ENCODE data around the gene ANKRD40CL. TPM values are rescaled to one million over a fixed set of nuclear protein-coding genes. Genes with fewer than 3 reads are reported as not detected.

Gene ANKRD40CL
- total and polyA plus RNA-seq, 4 donors: 0.26 to 23.0 TPM; not detected in 2

DNA sequence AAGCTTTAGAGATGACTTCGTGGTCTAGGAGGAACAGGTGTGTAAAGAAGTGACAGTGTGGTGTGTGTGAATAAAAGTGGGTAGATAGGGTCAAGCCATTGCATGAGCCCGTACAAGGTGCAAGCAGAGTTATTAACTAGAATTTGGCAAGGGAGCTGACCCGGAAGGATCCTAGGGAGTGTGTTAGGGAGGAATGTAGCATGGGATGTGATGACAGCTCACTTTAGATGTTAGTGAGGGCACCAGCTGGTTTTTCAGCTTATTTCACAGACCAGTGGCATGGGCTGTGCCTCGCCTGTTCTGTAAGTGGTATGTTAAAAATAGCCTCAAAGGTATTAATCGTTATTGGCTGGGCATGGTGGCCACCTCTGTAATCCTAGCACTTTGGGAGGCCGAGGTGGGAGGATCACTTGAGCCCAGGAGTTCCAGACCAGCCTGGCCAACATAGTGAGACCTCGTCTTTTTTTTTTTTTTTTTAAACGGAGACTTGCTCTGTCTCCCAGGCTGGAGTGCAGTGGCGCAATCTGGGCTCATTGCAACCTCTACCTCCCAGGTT is 8.3 kb downstream of the ANKRD40CL start:
- WGBS, 2 donors: 52 to 60% methylated on average over 9 of the region's 9 CpGs
- intact Hi-C loops (cut with DNase I): no loop called here
- DNase-seq (no peak), ATAC-seq (ENCODE audit: low FRiP score) (no peak)
- no peaks in the 10 kb centered on the region for H3K36me3 ChIP-seq (ENCODE audit: control insufficient read depth in 1 of 2, insufficient read depth in 2 of 2, low read length in 1 of 2)
- no peaks in the 10 kb centered on the region for H3K4me1 ChIP-seq (ENCODE audit: control insufficient read depth in 1 of 2, insufficient read depth in 2 of 2, low read length in 2 of 2)
- H3K27me3 ChIP-seq (ENCODE audit: control insufficient read depth in 1 of 2, insufficient read depth in 2 of 2, low read length in 1 of 2): no peaks in the 10 kb centered on the region
- H3K27ac ChIP-seq (ENCODE audit: low read depth in 1 of 2, low read length in 2 of 2): no peak overlapping the region
- no peaks in the 10 kb centered on the region for H3K9me3 ChIP-seq (ENCODE audit: control insufficient read depth, low read length)
- H3K4me3 ChIP-seq (ENCODE audit: low read length in 2 of 2): no peak overlapping the region

DNA sequence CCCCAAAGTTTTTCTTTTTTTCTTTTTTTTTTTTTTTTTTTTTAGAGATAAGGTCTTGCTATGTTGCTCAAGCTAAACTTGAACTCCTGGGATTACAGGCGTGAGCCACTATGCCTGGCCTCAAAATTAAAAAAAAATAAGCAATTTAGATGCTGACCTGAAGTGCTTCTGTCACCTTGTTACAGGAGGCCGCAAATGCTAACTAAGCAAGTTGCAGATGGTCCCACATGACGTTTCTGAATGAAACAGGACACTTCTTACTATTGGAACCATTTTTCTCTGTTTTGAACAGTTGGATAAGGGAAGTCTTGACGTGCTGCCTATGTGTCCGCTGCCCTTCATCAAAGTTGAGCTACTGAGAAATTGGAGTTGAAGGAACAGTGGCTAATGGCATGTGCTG is 8.8 kb downstream of the ANKRD40CL start:
- Histone ChIP-seq H3K27ac (ENCODE audit: low read depth in 1 of 2, low read length in 2 of 2) (no peak overlapping the region), H3K4me1 (ENCODE audit: control insufficient read depth in 1 of 2, insufficient read depth in 2 of 2, low read length in 2 of 2) (no peaks in the 10 kb centered on the region), H3K36me3 (ENCODE audit: control insufficient read depth in 1 of 2, insufficient read depth in 2 of 2, low read length in 1 of 2) (no peaks in the 10 kb centered on the region), H3K4me3 (ENCODE audit: low read length in 2 of 2) (no peak overlapping the region), H3K9me3 (ENCODE audit: control insufficient read depth, low read length) (no peaks in the 10 kb centered on the region), H3K27me3 (ENCODE audit: control insufficient read depth in 1 of 2, insufficient read depth in 2 of 2, low read length in 1 of 2) (no peaks in the 10 kb centered on the region)
- intact Hi-C loops (cut with DNase I): no loop called here
- 44 to 58% methylated on average over 5 of the region's 5 CpGs for WGBS, 2 donors
- ATAC-seq (ENCODE audit: low FRiP score) (no peak), DNase-seq (no peak)

DNA sequence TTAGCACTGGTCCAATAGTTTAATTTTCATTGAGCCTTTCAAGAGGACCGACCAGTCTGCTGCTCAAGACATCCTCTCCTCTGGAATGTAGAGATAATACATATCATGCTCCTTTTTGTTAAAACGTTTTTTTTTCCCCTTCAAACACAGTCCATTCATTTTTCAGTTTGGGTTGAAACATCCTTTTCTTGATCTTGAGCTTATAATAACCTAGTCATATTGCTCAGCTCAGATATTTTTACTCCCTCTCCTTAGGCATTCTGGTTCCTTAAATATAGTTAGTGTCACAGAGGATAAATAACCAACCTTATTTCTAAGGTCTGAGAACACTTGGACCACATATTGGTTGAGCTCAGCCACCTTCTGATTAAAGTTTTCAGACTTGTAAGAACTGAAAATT is 12.8 kb downstream of the ANKRD40CL start:
- 38 to 42% methylated on average over 2 of the region's 2 CpGs for WGBS, 2 donors
- intact Hi-C loops (cut with DNase I): no loop called here
- Histone ChIP-seq H3K9me3 (ENCODE audit: control insufficient read depth, low read length) (no peaks in the 10 kb centered on the region), H3K36me3 (ENCODE audit: control insufficient read depth in 1 of 2, insufficient read depth in 2 of 2, low read length in 1 of 2) (peaks cover 8% of the 10 kb centered on the region in 2 donors), H3K4me1 (ENCODE audit: control insufficient read depth in 1 of 2, insufficient read depth in 2 of 2, low read length in 2 of 2) (no peaks in the 10 kb centered on the region), H3K27ac (ENCODE audit: low read depth in 1 of 2, low read length in 2 of 2) (no peak overlapping the region), H3K4me3 (ENCODE audit: low read length in 2 of 2) (no peak overlapping the region), H3K27me3 (ENCODE audit: control insufficient read depth in 1 of 2, insufficient read depth in 2 of 2, low read length in 1 of 2) (no peaks in the 10 kb centered on the region)
- no peak for DNase-seq
- ATAC-seq (ENCODE audit: low FRiP score): no peak

DNA sequence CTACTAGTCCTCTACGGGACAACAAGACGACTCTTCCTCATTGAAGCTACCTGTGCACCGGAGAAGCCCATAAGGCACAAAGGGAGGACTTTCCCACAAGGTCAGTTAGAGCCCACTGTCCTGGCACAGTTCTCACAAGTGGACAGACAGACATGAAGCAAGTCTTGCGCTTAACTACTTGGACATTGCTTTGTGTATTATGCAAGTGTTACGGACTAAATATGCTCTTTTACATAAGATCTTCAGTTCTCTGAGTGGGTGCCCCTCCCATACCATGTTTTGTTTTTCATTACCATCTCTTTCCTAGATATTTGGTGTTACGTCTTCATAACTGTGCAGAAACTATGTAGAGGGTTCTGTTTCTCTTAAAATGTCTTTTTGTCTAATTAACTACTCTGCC is 18.1 kb downstream of the ANKRD40CL start:
- H3K27me3 ChIP-seq (ENCODE audit: control insufficient read depth in 1 of 2, insufficient read depth in 2 of 2, low read length in 1 of 2): no peaks in the 10 kb centered on the region
- intact Hi-C loops (cut with DNase I): no loop called here
- no peaks in the 10 kb centered on the region for H3K4me1 ChIP-seq (ENCODE audit: control insufficient read depth in 1 of 2, insufficient read depth in 2 of 2, low read length in 2 of 2)
- peaks cover 8 to 16% of the 10 kb centered on the region in 2 donors for H3K36me3 ChIP-seq (ENCODE audit: control insufficient read depth in 1 of 2, insufficient read depth in 2 of 2, low read length in 1 of 2)
- H3K4me3 ChIP-seq (ENCODE audit: low read length in 2 of 2): no peak overlapping the region
- no peak for DNase-seq
- 83 to 86% methylated on average over 6 of the region's 6 CpGs for whole genome bisulfite sequencing, 2 donors
- ATAC-seq (ENCODE audit: low FRiP score): no peak
- H3K9me3 ChIP-seq (ENCODE audit: control insufficient read depth, low read length): no peaks in the 10 kb centered on the region
- no peak overlapping the region for H3K27ac ChIP-seq (ENCODE audit: low read depth in 1 of 2, low read length in 2 of 2)

DNA sequence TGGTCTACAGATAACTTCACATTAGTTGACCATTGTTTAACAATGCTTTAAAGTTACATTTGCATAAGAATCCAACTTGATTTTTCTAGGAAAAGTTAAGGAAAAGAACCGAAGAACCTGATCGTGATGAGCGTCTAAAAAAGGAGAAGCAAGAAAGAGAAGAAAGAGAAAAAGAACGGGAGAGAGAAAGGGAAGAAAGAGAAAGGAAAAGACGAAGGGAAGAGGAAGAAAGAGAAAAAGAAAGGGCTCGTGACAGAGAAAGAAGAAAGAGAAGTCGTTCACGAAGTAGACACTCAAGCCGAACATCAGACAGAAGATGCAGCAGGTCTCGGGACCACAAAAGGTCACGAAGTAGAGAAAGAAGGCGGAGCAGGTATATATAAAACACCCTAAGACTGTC is 21.7 kb downstream of the ANKRD40CL start:
- no peaks in the 10 kb centered on the region for H3K9me3 ChIP-seq (ENCODE audit: control insufficient read depth, low read length)
- H3K36me3 ChIP-seq (ENCODE audit: control insufficient read depth in 1 of 2, insufficient read depth in 2 of 2, low read length in 1 of 2): peaks cover 3 to 15% of the 10 kb centered on the region in 2 donors
- DNase-seq (no peak), ATAC-seq (ENCODE audit: low FRiP score) (no peak)
- no peaks in the 10 kb centered on the region for H3K27me3 ChIP-seq (ENCODE audit: control insufficient read depth in 1 of 2, insufficient read depth in 2 of 2, low read length in 1 of 2)
- no peak overlapping the region for H3K27ac ChIP-seq (ENCODE audit: low read depth in 1 of 2, low read length in 2 of 2)
- H3K4me3 ChIP-seq (ENCODE audit: low read length in 2 of 2): no peak overlapping the region
- 89 to 93% methylated on average over 12 of the region's 12 CpGs for WGBS, 2 donors
- H3K4me1 ChIP-seq (ENCODE audit: control insufficient read depth in 1 of 2, insufficient read depth in 2 of 2, low read length in 2 of 2): no peaks in the 10 kb centered on the region
- intact Hi-C loops (cut with DNase I): no loop called here

DNA sequence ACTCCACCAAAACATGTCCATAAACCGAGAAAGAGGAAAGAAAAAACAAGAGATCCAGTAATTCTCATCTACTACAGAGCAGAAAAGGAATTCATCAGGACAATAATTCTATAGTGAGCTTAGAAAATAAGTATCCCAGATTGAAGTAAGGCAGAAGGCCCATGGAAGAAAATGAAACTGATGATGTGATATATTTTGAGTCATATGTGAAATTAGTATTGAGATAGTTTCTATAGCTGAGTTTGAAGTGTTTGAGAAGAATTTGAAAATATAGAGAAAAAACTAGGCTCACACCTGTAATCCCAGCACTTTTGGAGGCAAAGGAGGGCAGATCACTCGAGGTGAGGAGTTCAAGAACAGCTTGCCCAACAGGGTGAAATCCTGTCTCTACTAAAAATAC is 28.2 kb downstream of the ANKRD40CL start:
- no peaks in the 10 kb centered on the region for H3K9me3 ChIP-seq (ENCODE audit: control insufficient read depth, low read length)
- whole genome bisulfite sequencing, 2 donors: 43 to 56% methylated on average over 2 of the region's 2 CpGs
- H3K27me3 ChIP-seq (ENCODE audit: control insufficient read depth in 1 of 2, insufficient read depth in 2 of 2, low read length in 1 of 2): no peaks in the 10 kb centered on the region
- intact Hi-C loops (cut with DNase I): no loop called here
- no peak for DNase-seq
- no peak for ATAC-seq (ENCODE audit: low FRiP score)
- H3K4me3 ChIP-seq (ENCODE audit: low read length in 2 of 2): no peak overlapping the region
- peaks cover 3 to 6% of the 10 kb centered on the region in 2 donors for H3K36me3 ChIP-seq (ENCODE audit: control insufficient read depth in 1 of 2, insufficient read depth in 2 of 2, low read length in 1 of 2)
- no peak overlapping the region for H3K27ac ChIP-seq (ENCODE audit: low read depth in 1 of 2, low read length in 2 of 2)
- H3K4me1 ChIP-seq (ENCODE audit: control insufficient read depth in 1 of 2, insufficient read depth in 2 of 2, low read length in 2 of 2): peaks cover 2 to 3% of the 10 kb centered on the region in 2 donors

DNA sequence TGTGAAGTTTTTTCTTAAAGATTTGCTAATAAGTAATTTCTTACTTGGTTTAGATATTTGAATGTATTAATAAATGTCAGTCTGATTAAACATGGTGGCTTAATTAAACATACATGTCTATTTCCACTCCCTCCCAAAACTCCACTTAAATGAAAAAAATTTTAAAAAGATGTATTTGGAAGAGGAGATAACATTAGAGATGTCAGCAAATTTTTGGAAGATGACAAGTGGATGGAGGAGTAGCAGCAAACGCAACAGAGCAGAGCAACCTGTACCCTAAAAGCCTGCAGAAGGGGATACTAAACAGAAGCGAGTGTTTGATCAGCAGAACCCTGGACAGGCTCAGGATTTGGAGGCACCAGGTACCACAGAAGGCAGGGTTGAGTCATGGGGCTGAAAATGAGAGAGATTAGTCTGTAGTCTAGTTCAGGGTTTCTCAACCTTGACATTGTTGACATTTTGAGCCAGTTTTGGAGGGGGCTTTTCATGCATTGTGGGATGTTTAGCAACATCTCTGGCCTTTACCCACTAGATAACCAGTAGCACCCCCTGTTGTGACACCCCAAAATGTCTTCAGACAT is 30.1 kb downstream of the ANKRD40CL start:
- H3K9me3 ChIP-seq (ENCODE audit: control insufficient read depth, low read length): no peaks in the 10 kb centered on the region
- H3K27ac ChIP-seq (ENCODE audit: low read depth in 1 of 2, low read length in 2 of 2): no peak overlapping the region
- peaks cover 3 to 6% of the 10 kb centered on the region in 2 donors for H3K36me3 ChIP-seq (ENCODE audit: control insufficient read depth in 1 of 2, insufficient read depth in 2 of 2, low read length in 1 of 2)
- no peaks in the 10 kb centered on the region for H3K27me3 ChIP-seq (ENCODE audit: control insufficient read depth in 1 of 2, insufficient read depth in 2 of 2, low read length in 1 of 2)
- ATAC-seq (ENCODE audit: low FRiP score): no peak
- 84% methylated on average over 2 of the region's 2 CpGs for WGBS, 2 donors
- DNase-seq: no peak
- peaks cover 2 to 3% of the 10 kb centered on the region in 2 donors for H3K4me1 ChIP-seq (ENCODE audit: control insufficient read depth in 1 of 2, insufficient read depth in 2 of 2, low read length in 2 of 2)
- H3K4me3 ChIP-seq (ENCODE audit: low read length in 2 of 2): no peak overlapping the region
- intact Hi-C loops (cut with DNase I): no loop called here

DNA sequence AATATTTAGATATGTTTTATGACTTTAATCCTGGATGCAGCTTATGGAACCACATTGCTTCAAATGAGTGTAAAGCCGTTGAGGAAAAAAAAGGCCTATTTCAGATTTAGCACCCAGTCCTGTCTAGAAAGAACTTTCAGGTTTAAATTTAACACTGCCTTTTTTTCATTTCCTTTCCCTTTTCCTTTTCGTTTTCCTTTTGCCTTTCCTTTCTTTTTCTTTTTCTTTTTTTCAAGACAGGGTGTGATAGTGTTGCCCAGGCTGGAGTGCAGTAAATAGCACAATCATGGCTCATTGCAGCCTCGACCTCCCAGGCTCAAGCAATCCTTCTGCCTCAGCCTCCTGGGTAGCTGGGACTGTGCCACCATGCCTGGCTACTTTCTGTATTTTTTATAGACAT is 32.0 kb downstream of the ANKRD40CL start:
- Histone ChIP-seq H3K27ac (ENCODE audit: low read depth in 1 of 2, low read length in 2 of 2) (no peak overlapping the region), H3K9me3 (ENCODE audit: control insufficient read depth, low read length) (no peaks in the 10 kb centered on the region), H3K36me3 (ENCODE audit: control insufficient read depth in 1 of 2, insufficient read depth in 2 of 2, low read length in 1 of 2) (peaks cover 3% of the 10 kb centered on the region in 2 donors), H3K4me1 (ENCODE audit: control insufficient read depth in 1 of 2, insufficient read depth in 2 of 2, low read length in 2 of 2) (peaks cover 5 to 9% of the 10 kb centered on the region in 2 donors), H3K4me3 (ENCODE audit: low read length in 2 of 2) (no peak overlapping the region), H3K27me3 (ENCODE audit: control insufficient read depth in 1 of 2, insufficient read depth in 2 of 2, low read length in 1 of 2) (no peaks in the 10 kb centered on the region)
- no peak for DNase-seq
- no peak for ATAC-seq (ENCODE audit: low FRiP score)
- intact Hi-C loops (cut with DNase I): no loop called here
- 57 to 69% methylated on average over 3 of the region's 3 CpGs for WGBS, 2 donors

Measured in aorta (tissue), 5 donors.